HCT116 (cell line): ENCODE measurements around the gene FAM171A1. TPM values are rescaled to one million over a fixed set of nuclear protein-coding genes. Genes with fewer than 3 reads are reported as not detected.

Experiments
- ATAC-seq: fragments of 200-7000 bp; cut with Tn5 transposase; 2 replicates; pipeline ENCODE4 v1.9.1; 2020; ENCODE audit warnings: mild to moderate bottlenecking, moderate library complexity
- BruUV-seq: library from RNA; stranded (reverse); fragments of 400-500 nt; replicated peaks from 2 replicates; lab custom pipeline; 2021; lab: Mats Ljungman, UMichigan
- CTCF ChIA-PET: fragments of 300-600 bp; sonication (Branson Sonifier 250); formaldehyde crosslinking; loops from one replicate; lab custom pipeline; 2021; ENCODE audit warnings: antibody characterized with exemption; lab: Charles Lee
- POLR2A ChIA-PET: fragments of 300-600, 350-600 bp; sonication (Branson Sonifier 250); formaldehyde crosslinking; loops from one replicate; lab custom pipeline; 2021; ENCODE audit warnings: antibody characterized with exemption; lab: Charles Lee
- RAD21 ChIA-PET, 2 experiments: fragments of 300-600 bp; sonication (Branson Sonifier 250); formaldehyde crosslinking; loops; one replicate each; lab custom pipeline; 2023; ENCODE audit warnings: low total read pairs in 2 of 2; ENCODE audit not compliant: uncharacterized antibody in 2 of 2, unreplicated experiment in 2 of 2, low non-redundant PET in 1 of 2; lab: Charles Lee
- DNase-seq: peaks from one replicate; pipeline ENCODE4 v3.0.0-alpha.2; 2010; ENCODE audit warnings: low read depth, low spot score
- H2AFZ ChIP-seq: fragments of 200-600 bp; shearing (Covaris generic), sonication (generic); 2 replicates; pipeline ENCODE4 v1.6.1; 2017; ENCODE audit warnings: low read depth, mixed run types, mixed read lengths, antibody characterized with exemption, low read length; ENCODE audit not compliant: poor library complexity, severe bottlenecking
- H3K27ac ChIP-seq: 2 replicates; pipeline ENCODE4 v1.5.1; 2012; ENCODE audit warnings: low read depth, low read length
- H3K27me3 ChIP-seq: fragments of 200-600 bp; sonication (generic); 2 replicates; pipeline ENCODE4 v1.6.1; 2016; ENCODE audit warnings: mixed run types, low read length, mixed read lengths; ENCODE audit not compliant: insufficient read depth
- H3K36me3 ChIP-seq, 2 experiments: fragments of 200-500 bp in 1 of 2; fragments of 200-600 bp in 1 of 2; sonication (Bioruptor generic) in 1 of 2; sonication (generic) in 1 of 2; 2 replicates each; pipeline versions ENCODE4 v1.5.1 to v1.6.1; 2014 to 2016; ENCODE audit warnings: low read length in 2 of 2, inconsistent platforms in 1 of 2, mixed read lengths in 1 of 2, mixed run types in 1 of 2; ENCODE audit not compliant: insufficient read depth in 2 of 2, control insufficient read depth in 1 of 2
- H3K4me1 ChIP-seq, 2 experiments: fragments of 200-600 bp in 1 of 2; sonication (generic) in 1 of 2; 2 replicates each; pipeline versions ENCODE4 v1.5.1 to v1.6.1; 2012 to 2017; ENCODE audit warnings: low read length in 2 of 2, inconsistent platforms in 1 of 2, mild to moderate bottlenecking in 1 of 2, mixed read lengths in 1 of 2, mixed run types in 1 of 2, moderate library complexity in 1 of 2; ENCODE audit not compliant: insufficient read depth in 2 of 2, control insufficient read depth in 1 of 2
- H3K4me2 ChIP-seq: fragments of 200-600 bp; sonication (generic); 2 replicates; pipeline ENCODE4 v1.6.1; 2017; ENCODE audit warnings: mixed run types, low read length, mixed read lengths
- H3K4me3 ChIP-seq, 2 experiments: fragments of 200-600 bp in 1 of 2; sonication (generic) in 1 of 2; replicated peaks in 1 of 2; 2 replicates each; pipeline ENCODE4 v1.5.1; 2011 to 2016; ENCODE audit warnings: low read length in 2 of 2, control low read depth in 1 of 2, low read depth in 1 of 2, mild to moderate bottlenecking in 1 of 2, mixed read lengths in 1 of 2, mixed run types in 1 of 2
- H3K79me2 ChIP-seq: fragments of 200-600 bp; sonication (generic); 2 replicates; pipeline ENCODE4 v1.6.1; 2017; ENCODE audit warnings: mild to moderate bottlenecking, mixed run types, low read length, moderate library complexity, mixed read lengths; ENCODE audit not compliant: insufficient read depth
- H3K9ac ChIP-seq: fragments of 200-600 bp; sonication (generic); 2 replicates; pipeline ENCODE4 v1.6.1; 2016; ENCODE audit warnings: low read length, mixed read lengths
- H3K9me2 ChIP-seq: fragments of 200-600 bp; sonication (generic), shearing (Covaris generic); 2 replicates; pipeline ENCODE4 v1.6.1; 2017; ENCODE audit warnings: mixed run types, mild to moderate bottlenecking, moderate library complexity; ENCODE audit not compliant: insufficient read depth
- H3K9me3 ChIP-seq, 2 experiments: fragments of 200-500 bp in 1 of 2; fragments of 200-600 bp in 1 of 2; sonication (Bioruptor generic) in 1 of 2; sonication (generic) in 1 of 2; 2 replicates each; pipeline ENCODE4 v1.6.1; 2014 to 2017; ENCODE audit warnings: low read length in 2 of 2, mixed read lengths in 2 of 2, inconsistent platforms in 1 of 2, low read depth in 1 of 2, mild to moderate bottlenecking in 1 of 2, mixed run types in 1 of 2, moderate library complexity in 1 of 2; ENCODE audit not compliant: control insufficient read depth in 1 of 2, insufficient read depth in 1 of 2
- H4K20me1 ChIP-seq: fragments of 200-600 bp; sonication (generic), shearing (Covaris generic); 2 replicates; pipeline ENCODE4 v1.6.1; 2017; ENCODE audit warnings: mixed run types, mild to moderate bottlenecking, moderate library complexity; ENCODE audit not compliant: insufficient read depth
- ELF1 ChIP-seq: IDR thresholded peaks from 2 replicates; pipeline ENCODE4 v1.6.1; 2012; ENCODE audit warnings: low read depth, borderline replicate concordance
- JUND ChIP-seq: IDR thresholded peaks from 2 replicates; pipeline ENCODE4 v1.6.1; 2012
- SIN3A ChIP-seq: IDR thresholded peaks from 2 replicates; pipeline ENCODE4 v1.6.1; 2012; ENCODE audit warnings: low read depth
- YY1 ChIP-seq: IDR thresholded peaks from 2 replicates; pipeline ENCODE4 v1.6.1; 2011; ENCODE audit warnings: low read length, low read depth, moderate library complexity, mild to moderate bottlenecking; ENCODE audit not compliant: insufficient replicate concordance; ENCODE audit errors: extremely low read depth
- ZNF274 ChIP-seq: fragments of 200-500 bp; sonication (Bioruptor generic); IDR thresholded peaks from 2 replicates; pipeline ENCODE4 v1.6.1; 2014; ENCODE audit warnings: mild to moderate bottlenecking, low read depth, low read length, inconsistent platforms
- intact Hi-C: fragments of 100-400 bp; cut with micrococcal nuclease; formaldehyde crosslinking; loops from 2 replicates; pipeline ENCODE4 v1.10.0; 2022
- total RNA-seq: library from RNA; stranded (reverse); gene quantifications from one replicate; pipeline ENCODE4 v1.2.1, GENCODE V29; 2021; ENCODE audit not compliant: unreplicated experiment
- TF ChIP-seq, protein P1 (sequence below): IDR thresholded peaks from 2 replicates; pipeline ENCODE4 v1.6.1; 2011; ENCODE audit warnings: mild to moderate bottlenecking, low read length, moderate library complexity; ENCODE audit not compliant: insufficient replicate concordance; ENCODE audit errors: extremely low read depth
- TF ChIP-seq, protein P2 (sequence below): IDR thresholded peaks from 2 replicates; pipeline ENCODE4 v1.6.1; 2012

The FAM171A1 gene
- total RNA-seq, 1 experiment from 2014 or later, result 32.5 TPM

DNA sequence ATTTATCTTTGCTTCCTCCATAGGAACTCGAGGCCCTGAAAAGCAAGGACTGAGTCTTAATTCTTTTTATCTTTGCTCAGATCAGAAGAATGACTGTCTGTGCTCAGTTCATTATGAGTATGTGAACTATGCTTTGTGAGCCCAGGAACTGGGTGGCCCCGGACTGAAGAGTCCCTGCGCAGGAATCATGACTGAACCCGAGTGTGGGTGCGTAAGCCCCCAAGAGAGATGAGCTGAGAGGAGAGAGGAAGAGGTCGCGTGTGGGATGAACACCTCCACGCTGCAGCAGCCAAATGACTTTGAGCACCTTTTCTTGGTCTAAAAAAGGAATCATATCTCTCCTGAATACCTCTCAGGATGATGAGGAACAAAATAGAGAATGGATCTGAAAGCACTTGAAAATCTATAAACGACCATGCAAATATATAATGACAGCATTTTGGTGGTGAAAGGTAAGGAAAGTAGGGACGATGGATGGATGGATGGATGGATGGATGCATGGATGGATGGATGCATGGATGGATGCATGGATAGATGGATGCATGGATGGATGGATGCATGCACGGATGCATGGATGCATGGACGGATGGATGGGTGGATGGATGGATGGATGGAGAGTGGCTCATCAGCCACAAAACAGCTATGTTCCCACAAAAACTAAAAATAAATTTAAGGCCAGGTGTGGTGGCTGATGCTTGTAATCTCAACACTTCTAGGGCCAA, 19.8 kb downstream of the FAM171A1 start:
- H3K27me3 ChIP-seq, result no peaks in the 10 kb centered on the region
- H3K36me3 ChIP-seq, result no peaks in the 10 kb centered on the region
- ChIA-PET CTCF (no interaction called here), RAD21 (no interaction called here), POLR2A (no interaction called here)
- H3K79me2 ChIP-seq, result peaks cover 77% of the 10 kb centered on the region
- H2AFZ ChIP-seq, result no peak overlapping the region
- no peak for DNase-seq
- TF ChIP-seq, protein P1, sequence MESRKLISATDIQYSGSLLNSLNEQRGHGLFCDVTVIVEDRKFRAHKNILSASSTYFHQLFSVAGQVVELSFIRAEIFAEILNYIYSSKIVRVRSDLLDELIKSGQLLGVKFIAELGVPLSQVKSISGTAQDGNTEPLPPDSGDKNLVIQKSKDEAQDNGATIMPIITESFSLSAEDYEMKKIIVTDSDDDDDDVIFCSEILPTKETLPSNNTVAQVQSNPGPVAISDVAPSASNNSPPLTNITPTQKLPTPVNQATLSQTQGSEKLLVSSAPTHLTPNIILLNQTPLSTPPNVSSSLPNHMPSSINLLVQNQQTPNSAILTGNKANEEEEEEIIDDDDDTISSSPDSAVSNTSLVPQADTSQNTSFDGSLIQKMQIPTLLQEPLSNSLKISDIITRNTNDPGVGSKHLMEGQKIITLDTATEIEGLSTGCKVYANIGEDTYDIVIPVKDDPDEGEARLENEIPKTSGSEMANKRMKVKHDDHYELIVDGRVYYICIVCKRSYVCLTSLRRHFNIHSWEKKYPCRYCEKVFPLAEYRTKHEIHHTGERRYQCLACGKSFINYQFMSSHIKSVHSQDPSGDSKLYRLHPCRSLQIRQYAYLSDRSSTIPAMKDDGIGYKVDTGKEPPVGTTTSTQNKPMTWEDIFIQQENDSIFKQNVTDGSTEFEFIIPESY, result no peak
- TF ChIP-seq ZNF274 (no peak), ELF1 (no peak), SIN3A (no peak), YY1 (no peak), JUND (no peak)
- TF ChIP-seq, protein P2, sequence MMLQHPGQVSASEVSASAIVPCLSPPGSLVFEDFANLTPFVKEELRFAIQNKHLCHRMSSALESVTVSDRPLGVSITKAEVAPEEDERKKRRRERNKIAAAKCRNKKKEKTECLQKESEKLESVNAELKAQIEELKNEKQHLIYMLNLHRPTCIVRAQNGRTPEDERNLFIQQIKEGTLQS, result no peak
- H3K4me1 ChIP-seq, result peaks cover 0 to 5% of the 10 kb centered on the region in 2 experiments; a peak in 1 of 4 replicates
- H3K4me3 ChIP-seq, result no peak overlapping the region
- H3K4me2 ChIP-seq, result no peak overlapping the region
- no TSS peak for BruUV-seq
- H3K9ac ChIP-seq, result no peak overlapping the region
- intact Hi-C loops, result no loop called here
- H3K9me2 ChIP-seq, result no peaks in the 10 kb centered on the region
- H3K27ac ChIP-seq, result no peak overlapping the region
- ATAC-seq, result no peak
- H4K20me1 ChIP-seq, result 0 out of 2 replicates have a peak, but pooled peaks cover 7% of the 10 kb centered on the region
- no peaks in the 10 kb centered on the region for H3K9me3 ChIP-seq
